ENCODE measurements around the gene MED29. TPM values are rescaled to one million over a fixed set of nuclear protein-coding genes. Genes with fewer than 3 reads are reported as not detected.

The MED29 gene
- total and polyA plus RNA-seq, 2 donors (not counting 1 experiment from before 2014, with no cell fraction given) = 23.0 to 28.9 TPM

DNA sequence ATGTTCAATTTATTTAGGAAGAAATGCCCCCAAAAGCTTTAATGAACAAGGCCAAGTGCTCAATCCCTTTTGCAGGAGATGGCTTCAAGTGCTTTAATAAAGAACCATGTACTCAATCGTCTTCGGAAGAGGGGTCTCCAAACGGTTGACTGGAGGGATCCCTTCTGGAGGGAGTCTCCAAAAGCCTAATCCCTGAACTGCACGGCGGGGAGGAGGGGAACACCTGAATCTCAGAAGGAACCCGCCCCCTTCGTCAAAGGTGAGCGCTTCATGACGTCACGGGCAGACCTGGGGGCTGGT lies 777 bp upstream of the MED29 start:
- Histone ChIP-seq H3K27me3 (ENCODE audit: control insufficient read depth, insufficient read depth, low read length) (no peaks in the 10 kb centered on the region), H3K27ac (ENCODE audit: insufficient read depth, low read length) (peak overlapping the region; percentile 99), H3K9ac (ENCODE audit: insufficient read depth, low read length) (peak overlapping the region; percentile 98), H3K4me2 (ENCODE audit: extremely low read depth, insufficient read depth, low read length) (peak overlapping the region; percentile 98), H3K36me3 (ENCODE audit: control insufficient read depth, insufficient read depth, low read length) (peaks cover 31% of the 10 kb centered on the region), H3K9me3 (ENCODE audit: control insufficient read depth, insufficient read depth, low read depth, low read length) (no peaks in the 10 kb centered on the region), H3K79me2 (ENCODE audit: control insufficient read depth, insufficient read depth, low read length) (peaks cover 27% of the 10 kb centered on the region), H2AFZ (ENCODE audit: low read length) (no peak overlapping the region), H4K20me1 (ENCODE audit: control insufficient read depth, extremely low read depth, insufficient read depth, low read length) (no peaks in the 10 kb centered on the region), H3K4me3 (replicated peaks in 1 of 4; ENCODE audit: control extremely low read depth in 1 of 4, insufficient read depth in 1 of 4, low read depth in 3 of 4, low read length in 4 of 4) (peak overlapping the region; percentile 77 to 98 (median 92)), H3K4me1 (ENCODE audit: control insufficient read depth, extremely low read depth, insufficient read depth, low read length) (peaks cover 10% of the 10 kb centered on the region)
- DNase-seq (ENCODE audit: low read depth in 2 of 2) = peak in 1 of 2 donors; percentile 9
- no peak for TF ChIP-seq EZH2 (IDR thresholded peaks at IDR 0.05; ENCODE audit: low read length, missing control alignments)
- no peak for TF ChIP-seq CTCF (conservative IDR thresholded peaks at IDR 0.05 in 1 of 2, IDR thresholded peaks at IDR 0.05 in 1 of 2; ENCODE audit: low read depth in 1 of 2, low read length in 2 of 2)

GRCh38 chr19:39397360-39398296 lies 6.5 kb downstream of the MED29 start:
- Histone ChIP-seq H3K4me3 (replicated peaks in 1 of 4; ENCODE audit: control extremely low read depth in 1 of 4, insufficient read depth in 1 of 4, low read depth in 3 of 4, low read length in 4 of 4) (peak overlapping the region in 1 of 4 experiments; percentile 1), H3K27me3 (ENCODE audit: control insufficient read depth, insufficient read depth, low read length) (no peaks in the 10 kb centered on the region), H4K20me1 (ENCODE audit: control insufficient read depth, extremely low read depth, insufficient read depth, low read length) (no peaks in the 10 kb centered on the region), H3K36me3 (ENCODE audit: control insufficient read depth, insufficient read depth, low read length) (peaks cover 10% of the 10 kb centered on the region), H3K27ac (ENCODE audit: insufficient read depth, low read length) (peak overlapping the region; percentile 83), H3K4me1 (ENCODE audit: control insufficient read depth, extremely low read depth, insufficient read depth, low read length) (peaks cover 28% of the 10 kb centered on the region), H2AFZ (ENCODE audit: low read length) (no peak overlapping the region), H3K4me2 (ENCODE audit: extremely low read depth, insufficient read depth, low read length) (no peak overlapping the region), H3K9me3 (ENCODE audit: control insufficient read depth, insufficient read depth, low read depth, low read length) (no peaks in the 10 kb centered on the region), H3K9ac (ENCODE audit: insufficient read depth, low read length) (peak overlapping the region; percentile 54), H3K79me2 (ENCODE audit: control insufficient read depth, insufficient read depth, low read length) (peaks cover 2% of the 10 kb centered on the region)
- peak; percentile 63 to 88 for DNase-seq (ENCODE audit: low read depth in 2 of 2)
- TF ChIP-seq CTCF (conservative IDR thresholded peaks at IDR 0.05 in 1 of 2, IDR thresholded peaks at IDR 0.05 in 1 of 2; ENCODE audit: low read depth in 1 of 2, low read length in 2 of 2) (peak; percentile 88 to 92), EZH2 (IDR thresholded peaks at IDR 0.05; ENCODE audit: low read length, missing control alignments) (no peak)

- no peaks in the 10 kb centered on the region for H3K9me3 ChIP-seq (ENCODE audit: control insufficient read depth, insufficient read depth, low read depth, low read length)
- no peaks in the 10 kb centered on the region for H3K27me3 ChIP-seq (ENCODE audit: control insufficient read depth, insufficient read depth, low read length)
- H3K4me1 ChIP-seq (ENCODE audit: control insufficient read depth, extremely low read depth, insufficient read depth, low read length) = peaks cover 32% of the 10 kb centered on the region
- peaks cover 2% of the 10 kb centered on the region for H3K79me2 ChIP-seq (ENCODE audit: control insufficient read depth, insufficient read depth, low read length)
- H3K36me3 ChIP-seq (ENCODE audit: control insufficient read depth, insufficient read depth, low read length) = peaks cover 10% of the 10 kb centered on the region
- no peaks in the 10 kb centered on the region for H4K20me1 ChIP-seq (ENCODE audit: control insufficient read depth, extremely low read depth, insufficient read depth, low read length)
- peak overlapping the region; percentile 83 for H3K27ac ChIP-seq (ENCODE audit: insufficient read depth, low read length)
- peak overlapping the region; percentile 16 for H3K4me2 ChIP-seq (ENCODE audit: extremely low read depth, insufficient read depth, low read length)
- H3K4me3 ChIP-seq (replicated peaks in 1 of 4; ENCODE audit: control extremely low read depth in 1 of 4, insufficient read depth in 1 of 4, low read depth in 3 of 4, low read length in 4 of 4) = peak overlapping the region in 1 of 4 experiments; percentile 1
- TF ChIP-seq EZH2 (IDR thresholded peaks at IDR 0.05; ENCODE audit: low read length, missing control alignments) (no peak), CTCF (conservative IDR thresholded peaks at IDR 0.05 in 1 of 2, IDR thresholded peaks at IDR 0.05 in 1 of 2; ENCODE audit: low read depth in 1 of 2, low read length in 2 of 2) (no peak)
- DNase-seq (ENCODE audit: low read depth in 2 of 2) = peak; percentile 74 to 95
- H3K9ac ChIP-seq (ENCODE audit: insufficient read depth, low read length) = peak overlapping the region; percentile 54
- H2AFZ ChIP-seq (ENCODE audit: low read length) = no peak overlapping the region
Measured at GRCh38 chr19:39398297-39398864, 7.2 kb downstream of the MED29 start.
